HAP-1 (cell line): ENCODE results near the gene BCAS1.

ENCODE experiments used
- DNase-seq, 2 experiments: peaks; one replicate each; pipeline ENCODE4 v3.0.0-alpha.2; 2016 to 2020; ENCODE audit warnings: low spot score in 2 of 2
- H3K27me3 ChIP-seq: fragments of 250-450 bp; sonication (Bioruptor Pico); 2 replicates; pipeline ENCODE4 v1.5.1; 2020; ENCODE audit warnings: low read depth, mild to moderate bottlenecking, moderate library complexity
- H3K36me3 ChIP-seq: fragments of 250-450 bp; sonication (Bioruptor Pico); replicated peaks from 2 replicates; pipeline ENCODE4 v1.5.1; 2020; ENCODE audit warnings: mild to moderate bottlenecking
- H3K4me1 ChIP-seq: fragments of 250-450 bp; sonication (Bioruptor Pico); 2 replicates; pipeline ENCODE4 v1.5.1; 2020; ENCODE audit warnings: mild to moderate bottlenecking
- H3K4me3 ChIP-seq: fragments of 250-450 bp; sonication (Bioruptor Pico); 2 replicates; pipeline ENCODE4 v1.5.1; 2020; ENCODE audit warnings: mild to moderate bottlenecking, moderate library complexity
- H3K9me3 ChIP-seq: fragments of 250-450 bp; sonication (Bioruptor Pico); 2 replicates; pipeline ENCODE4 v1.5.1; 2020; ENCODE audit warnings: mild to moderate bottlenecking, moderate library complexity
- in situ Hi-C: fragments of 300-500 bp; cut with MboI; formaldehyde crosslinking; loops from 3 replicates; pipeline ENCODE4 v1.14.3; 2020; ENCODE audit warnings: low sequenced_read_pairs, inconsistent platforms, mixed read lengths

Gene BCAS1

GRCh38 chr20:53907968-53908751 is 162.2 kb downstream of the BCAS1 start:
- no peak for DNase-seq
- no peaks in the 10 kb centered on the region for H3K36me3 ChIP-seq
- no peak overlapping the region for H3K4me3 ChIP-seq
- in situ Hi-C loops: no loop called here
- H3K9me3 ChIP-seq: no peaks in the 10 kb centered on the region
- peaks cover 7% of the 10 kb centered on the region for H3K4me1 ChIP-seq
- no peaks in the 10 kb centered on the region for H3K27me3 ChIP-seq

- Histone ChIP-seq H3K4me1 (peaks cover 11% of the 10 kb centered on the region), H3K27me3 (no peaks in the 10 kb centered on the region), H3K9me3 (no peaks in the 10 kb centered on the region), H3K36me3 (no peaks in the 10 kb centered on the region), H3K4me3 (no peak overlapping the region)
- no peak for DNase-seq
- in situ Hi-C loops: no loop called here
These were observed 164.6 kb downstream of the BCAS1 start for GRCh38 chr20:53905820-53906191.

DNA sequence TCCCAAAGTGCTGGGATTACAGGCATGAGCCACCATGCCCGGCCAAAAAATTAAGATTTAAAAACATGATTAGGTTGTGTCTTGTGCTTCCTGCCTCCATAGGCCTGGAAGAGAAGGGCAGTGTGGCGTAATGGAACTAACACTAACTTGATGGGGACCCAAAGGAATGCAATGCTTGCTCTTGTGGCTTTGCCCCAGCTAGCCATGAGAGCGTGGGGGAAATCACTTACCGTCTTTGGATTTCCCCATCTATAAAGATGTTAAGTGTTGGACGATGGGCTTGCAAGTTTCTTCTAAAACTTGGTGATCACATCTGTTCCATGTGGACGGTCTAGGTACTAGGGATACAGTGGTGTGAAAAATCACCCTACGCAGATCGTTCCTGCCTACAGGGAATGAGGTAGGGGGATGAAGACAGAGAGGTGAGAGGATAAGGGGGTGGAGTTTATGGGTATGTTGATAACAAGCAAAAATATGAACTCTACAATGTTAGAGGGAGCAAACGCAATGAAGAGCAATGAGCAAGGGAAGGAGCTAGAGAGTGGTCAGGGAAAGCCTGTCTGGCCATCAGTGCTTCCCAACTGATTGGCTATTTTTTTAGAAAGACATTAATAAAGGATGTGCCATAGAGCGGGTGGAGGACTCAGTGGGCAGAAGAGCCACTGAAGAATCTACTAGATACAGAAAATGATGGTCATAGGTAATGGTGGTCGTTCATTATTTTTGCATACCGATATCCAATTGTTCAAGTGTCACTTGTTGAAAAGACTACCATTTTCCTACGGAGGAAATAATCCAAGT is 165.2 kb downstream of the BCAS1 start:
- Histone ChIP-seq H3K4me3 (no peak overlapping the region), H3K36me3 (no peaks in the 10 kb centered on the region), H3K4me1 (peaks cover 17% of the 10 kb centered on the region), H3K27me3 (no peaks in the 10 kb centered on the region), H3K9me3 (no peaks in the 10 kb centered on the region)
- no peak for DNase-seq
- in situ Hi-C loops: no loop called here

DNA sequence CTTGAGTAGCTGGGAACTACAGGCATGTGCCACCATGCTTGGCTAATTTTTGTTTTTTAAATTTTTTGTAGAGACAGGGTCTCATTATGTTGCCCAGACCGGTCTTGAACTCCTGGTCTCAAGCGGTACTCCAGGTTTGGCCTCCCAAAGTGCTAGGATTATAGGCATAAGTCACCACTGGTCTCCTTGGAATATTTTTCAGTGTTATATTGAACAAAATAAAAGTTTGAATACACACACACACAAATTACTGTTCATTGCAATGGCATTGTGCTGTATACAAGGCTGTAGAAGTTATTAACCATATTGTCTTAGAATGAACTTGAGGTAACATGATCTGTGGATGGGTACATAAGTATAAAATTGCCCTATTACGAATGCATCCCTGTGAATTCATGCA is 166.1 kb downstream of the BCAS1 start:
- no peak for DNase-seq
- no peak overlapping the region for H3K4me3 ChIP-seq
- no peaks in the 10 kb centered on the region for H3K27me3 ChIP-seq
- H3K36me3 ChIP-seq: no peaks in the 10 kb centered on the region
- in situ Hi-C loops: no loop called here
- peaks cover 20% of the 10 kb centered on the region for H3K4me1 ChIP-seq
- H3K9me3 ChIP-seq: no peaks in the 10 kb centered on the region

DNA sequence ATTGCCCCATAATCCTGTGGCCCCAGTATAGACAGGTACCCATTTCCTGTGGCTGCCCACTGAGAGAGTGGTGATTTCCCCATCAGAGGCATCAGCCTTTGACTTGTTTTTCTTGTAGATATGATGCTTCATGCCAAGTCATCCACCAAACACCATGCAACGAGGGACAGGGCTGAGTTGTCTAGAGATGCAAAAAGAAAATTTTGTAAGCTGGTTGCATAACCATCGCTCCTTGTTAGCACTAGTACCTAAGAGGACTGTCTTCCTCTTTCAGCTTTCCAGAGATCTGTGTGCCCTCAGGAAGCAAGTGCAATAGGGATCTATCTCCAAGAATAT is 166.8 kb downstream of the BCAS1 start:
- no peaks in the 10 kb centered on the region for H3K36me3 ChIP-seq
- DNase-seq: no peak
- H3K27me3 ChIP-seq: no peaks in the 10 kb centered on the region
- peaks cover 22% of the 10 kb centered on the region for H3K4me1 ChIP-seq
- in situ Hi-C loops: no loop called here
- no peak overlapping the region for H3K4me3 ChIP-seq
- H3K9me3 ChIP-seq: no peaks in the 10 kb centered on the region

- no peaks in the 10 kb centered on the region for H3K9me3 ChIP-seq
- no peak overlapping the region for H3K4me3 ChIP-seq
- in situ Hi-C loops: no loop called here
- no peak for DNase-seq
- H3K4me1 ChIP-seq: peaks cover 22% of the 10 kb centered on the region
- H3K27me3 ChIP-seq: no peaks in the 10 kb centered on the region
- H3K36me3 ChIP-seq: no peaks in the 10 kb centered on the region
These were observed 167.3 kb downstream of the BCAS1 start for GRCh38 chr20:53902968-53903651.

GRCh38 chr20:53901497-53902096 is 168.8 kb downstream of the BCAS1 start:
- Histone ChIP-seq H3K4me3 (no peak overlapping the region), H3K9me3 (no peaks in the 10 kb centered on the region), H3K27me3 (no peaks in the 10 kb centered on the region), H3K36me3 (no peaks in the 10 kb centered on the region), H3K4me1 (peaks cover 20% of the 10 kb centered on the region)
- no peak for DNase-seq
- in situ Hi-C loops: no loop called here

- in situ Hi-C loops: no loop called here
- Histone ChIP-seq H3K36me3 (no peaks in the 10 kb centered on the region), H3K9me3 (no peaks in the 10 kb centered on the region), H3K4me1 (peaks cover 17% of the 10 kb centered on the region), H3K4me3 (no peak overlapping the region), H3K27me3 (no peaks in the 10 kb centered on the region)
- DNase-seq: no peak
These were observed 169.3 kb downstream of the BCAS1 start for GRCh38 chr20:53901064-53901463.

GRCh38 chr20:53900380-53900999 is 169.9 kb downstream of the BCAS1 start:
- no peaks in the 10 kb centered on the region for H3K36me3 ChIP-seq
- no peak for DNase-seq
- in situ Hi-C loops: no loop called here
- H3K9me3 ChIP-seq: no peaks in the 10 kb centered on the region
- H3K4me1 ChIP-seq: peaks cover 15% of the 10 kb centered on the region
- no peak overlapping the region for H3K4me3 ChIP-seq
- H3K27me3 ChIP-seq: no peaks in the 10 kb centered on the region

- DNase-seq: no peak
- in situ Hi-C loops: no loop called here
- peaks cover 15% of the 10 kb centered on the region for H3K4me1 ChIP-seq
- no peak overlapping the region for H3K4me3 ChIP-seq
- no peaks in the 10 kb centered on the region for H3K27me3 ChIP-seq
- H3K36me3 ChIP-seq: no peaks in the 10 kb centered on the region
- H3K9me3 ChIP-seq: no peaks in the 10 kb centered on the region
These were observed 170.8 kb downstream of the BCAS1 start for GRCh38 chr20:53899351-53900167.

GRCh38 chr20:53898556-53898931 is 171.8 kb downstream of the BCAS1 start:
- H3K36me3 ChIP-seq: no peaks in the 10 kb centered on the region
- in situ Hi-C loops: no loop called here
- no peak for DNase-seq
- H3K27me3 ChIP-seq: no peaks in the 10 kb centered on the region
- H3K4me1 ChIP-seq: peaks cover 15% of the 10 kb centered on the region
- no peak overlapping the region for H3K4me3 ChIP-seq
- H3K9me3 ChIP-seq: no peaks in the 10 kb centered on the region

- in situ Hi-C loops: no loop called here
- Histone ChIP-seq H3K27me3 (no peaks in the 10 kb centered on the region), H3K4me3 (no peak overlapping the region), H3K36me3 (no peaks in the 10 kb centered on the region), H3K4me1 (peaks cover 18% of the 10 kb centered on the region), H3K9me3 (no peaks in the 10 kb centered on the region)
- no peak for DNase-seq
These were observed 172.4 kb downstream of the BCAS1 start for GRCh38 chr20:53897884-53898555.
